Measurements from ENCODE around the gene DCLRE1A. TPM values are rescaled to one million over a fixed set of nuclear protein-coding genes. Genes with fewer than 3 reads are reported as not detected.
A peak's percentile ranks its signal among the peaks of the same experiment; 100 is the strongest.

DCLRE1A gene
- total RNA-seq, 1 donor from 2014 or later, result 5.7 TPM

- Mint-ChIP-seq H3K4me3 (ENCODE audit: unreplicated experiment) (no peak overlapping the region), H3K4me1 (ENCODE audit: low read depth) (peaks cover 27% of the 10 kb centered on the region), H3K9me3 (ENCODE audit: low read depth) (peaks cover 5% of the 10 kb centered on the region), H3K27ac (ENCODE audit: unreplicated experiment) (no peak overlapping the region), H3K36me3 (ENCODE audit: low read depth) (peaks cover 18% of the 10 kb centered on the region), H3K27me3 (ENCODE audit: low read depth) (no peaks in the 10 kb centered on the region)
- DNase-seq (ENCODE audit: low spot score), result no peak
- TF ChIP-seq CTCF (IDR thresholded peaks at IDR 0.05), result no peak
These were observed 5.4 kb upstream of the DCLRE1A start for GRCh38 chr10:113859261-113859660.

- H3K27me3 Mint-ChIP-seq (ENCODE audit: low read depth), result no peaks in the 10 kb centered on the region
- no peak for DNase-seq (ENCODE audit: low spot score)
These were observed 4.7 kb upstream of the DCLRE1A start for GRCh38 chr10:113858541-113858940.

GRCh38 chr10:113857210-113857609 lies 3.3 kb upstream of the DCLRE1A start:
- Mint-ChIP-seq H3K4me3 (ENCODE audit: unreplicated experiment) (no peak overlapping the region), H3K36me3 (ENCODE audit: low read depth) (peaks cover 16% of the 10 kb centered on the region), H3K4me1 (ENCODE audit: low read depth) (peaks cover 35% of the 10 kb centered on the region)

More at GRCh38 chr10:113858541-113858940, 4.7 kb upstream of the DCLRE1A start:
- Mint-ChIP-seq H3K9me3 (ENCODE audit: low read depth) (peaks cover 5% of the 10 kb centered on the region), H3K27ac (ENCODE audit: unreplicated experiment) (no peak overlapping the region), H3K4me3 (ENCODE audit: unreplicated experiment) (no peak overlapping the region), H3K36me3 (ENCODE audit: low read depth) (peaks cover 18% of the 10 kb centered on the region), H3K4me1 (ENCODE audit: low read depth) (peaks cover 30% of the 10 kb centered on the region)
- no peak for TF ChIP-seq CTCF (IDR thresholded peaks at IDR 0.05)

GRCh38 chr10:113856563-113856962 lies 2.7 kb upstream of the DCLRE1A start:
- Mint-ChIP-seq H3K9me3 (ENCODE audit: low read depth) (peaks cover 5% of the 10 kb centered on the region), H3K27ac (ENCODE audit: unreplicated experiment) (no peak overlapping the region), H3K27me3 (ENCODE audit: low read depth) (no peaks in the 10 kb centered on the region), H3K4me1 (ENCODE audit: low read depth) (peaks cover 35% of the 10 kb centered on the region), H3K4me3 (ENCODE audit: unreplicated experiment) (peak overlapping the region; percentile 24), H3K36me3 (ENCODE audit: low read depth) (peaks cover 16% of the 10 kb centered on the region)
- no peak for TF ChIP-seq CTCF (IDR thresholded peaks at IDR 0.05)
- DNase-seq (ENCODE audit: low spot score), result no peak

More at GRCh38 chr10:113857210-113857609, 3.3 kb upstream of the DCLRE1A start:
- Mint-ChIP-seq H3K27me3 (ENCODE audit: low read depth) (no peaks in the 10 kb centered on the region), H3K27ac (ENCODE audit: unreplicated experiment) (no peak overlapping the region), H3K9me3 (ENCODE audit: low read depth) (peaks cover 5% of the 10 kb centered on the region)
- no peak for TF ChIP-seq CTCF (IDR thresholded peaks at IDR 0.05)
- DNase-seq (ENCODE audit: low spot score), result no peak

- Mint-ChIP-seq H3K36me3 (ENCODE audit: low read depth) (peaks cover 7% of the 10 kb centered on the region), H3K4me3 (ENCODE audit: unreplicated experiment) (peak overlapping the region; percentile 94), H3K27ac (ENCODE audit: unreplicated experiment) (peak overlapping the region; percentile 98), H3K9me3 (ENCODE audit: low read depth) (no peaks in the 10 kb centered on the region), H3K4me1 (ENCODE audit: low read depth) (peaks cover 35% of the 10 kb centered on the region), H3K27me3 (ENCODE audit: low read depth) (no peaks in the 10 kb centered on the region)
- peak; percentile 50 for TF ChIP-seq CTCF (IDR thresholded peaks at IDR 0.05)
- DNase-seq (ENCODE audit: low spot score), result no peak
These were observed 1.1 kb upstream of the DCLRE1A start for GRCh38 chr10:113854761-113855588.

All from chondrocyte (in vitro differentiated cells).